Upper lobe of left lung (tissue), 6 donors: ENCODE data around the gene FAM227A. TPM values are rescaled to one million over a fixed set of nuclear protein-coding genes. Genes with fewer than 3 reads are reported as not detected.
A peak's percentile ranks its signal among the peaks of the same experiment; 100 is the strongest.

Experiments used
- ATAC-seq, 2 donors: fragments of 200-7000 bp; cut with Tn5 transposase; one replicate each; pipeline ENCODE4 v1.9.1; 2022; ENCODE audit warnings: mild to moderate bottlenecking in 2 of 2, moderate library complexity in 2 of 2; ENCODE audit not compliant: low FRiP score in 2 of 2
- DNase-seq, 2 donors: peaks; one replicate each; pipeline ENCODE4 v3.0.0-alpha.2; 2019 to 2020
- H3K27ac ChIP-seq, 4 donors: fragments of 200-600 bp; sonication (generic); one replicate each; pipeline ENCODE4 v1.5.1; 2016 to 2019
- H3K27me3 ChIP-seq, 4 donors: fragments of 200-600 bp; sonication (generic); one replicate each; pipeline ENCODE4 v1.5.1; 2017 to 2019
- H3K36me3 ChIP-seq, 4 donors: fragments of 200-600 bp; sonication (generic); one replicate each; pipeline ENCODE4 v1.5.1; 2016 to 2019
- H3K4me1 ChIP-seq, 4 donors: fragments of 200-600 bp; sonication (generic); one replicate each; pipeline ENCODE4 v1.5.1; 2018 to 2019
- H3K4me3 ChIP-seq, 4 donors: fragments of 200-600 bp; sonication (generic); one replicate each; pipeline ENCODE4 v1.5.1; 2017 to 2019; ENCODE audit warnings: mild to moderate bottlenecking in 2 of 4, moderate library complexity in 1 of 4
- H3K9me3 ChIP-seq, 4 donors: fragments of 200-600 bp; sonication (generic); one replicate each; pipeline ENCODE4 v1.5.1; 2018 to 2019
- EP300 ChIP-seq, 4 donors: sonication (generic); formaldehyde crosslinking; IDR thresholded peaks; one replicate each; pipeline ENCODE4 v1.5.1; 2017; ENCODE audit warnings: antibody characterized with exemption in 4 of 4, control low read depth in 2 of 4
- POLR2A ChIP-seq, 4 donors: fragments of 450-650 bp; IDR thresholded peaks; one replicate each; pipeline ENCODE4 v1.5.1; 2016 to 2017; ENCODE audit warnings: antibody characterized with exemption in 4 of 4, mild to moderate bottlenecking in 2 of 4
- POLR2AphosphoS5 ChIP-seq, 2 donors: sonication (generic); formaldehyde crosslinking; IDR thresholded peaks; one replicate each; pipeline ENCODE4 v1.5.1; 2017; ENCODE audit warnings: antibody characterized with exemption in 2 of 2
- WGBS, 2 donors: methylation state at CpG; one replicate each; pipeline ENCODE4 v1.1.5; 2017 to 2018; 5-methylcytosine and 5-hydroxymethylcytosine counted together
- total RNA-seq, 6 donors: library from RNA; depleted of rRNA in 4 of 6; stranded (reverse); fragments of >200 nt in 4 of 6; gene quantifications; one replicate each; pipeline versions ENCODE4 v1.1.0 to v1.2.1, GENCODE V29; 2016 to 2021
- TF ChIP-seq, protein P1 (sequence below), 6 experiments: fragments of 450-650 bp in 4 of 6; fragments of 200-600 bp in 2 of 6; sonication (generic) in 2 of 6; IDR thresholded peaks; one replicate each; pipeline ENCODE4 v1.5.1; 2016 to 2019; ENCODE audit warnings: antibody characterized with exemption in 6 of 6
- donor health status: DM: no; HTN: no; CAD: no; lungs with moderate emphysema.
- donor health status: DM: no; HTN: yes; CAD: no; lungs with severe emphysema.

The FAM227A gene
- total RNA-seq = 10 to 100 TPM in 3 of 6 donors, 1 to 10 TPM in 2, under 1 TPM in 1; 0.49 to 21.3 (median 8.3) TPM

- Histone ChIP-seq H3K9me3 (no peaks in the 10 kb centered on the region), H3K4me1 (peaks cover 7 to 27% (median 16%) of the 10 kb centered on the region in 4 donors), H3K36me3 (peaks cover 0 to 6% (median 0%) of the 10 kb centered on the region in 4 donors), H3K27ac (peak within 1 kb of the TSS; percentile 84 to 96 (median 88)), H3K27me3 (no peaks in the 10 kb centered on the region), H3K4me3 (peak within 1 kb of the TSS; percentile 70 to 92 (median 90))
- TF ChIP-seq POLR2AphosphoS5 (IDR thresholded peaks at IDR 0.05) = peak; percentile 18 to 77
- TF ChIP-seq, protein P1, sequence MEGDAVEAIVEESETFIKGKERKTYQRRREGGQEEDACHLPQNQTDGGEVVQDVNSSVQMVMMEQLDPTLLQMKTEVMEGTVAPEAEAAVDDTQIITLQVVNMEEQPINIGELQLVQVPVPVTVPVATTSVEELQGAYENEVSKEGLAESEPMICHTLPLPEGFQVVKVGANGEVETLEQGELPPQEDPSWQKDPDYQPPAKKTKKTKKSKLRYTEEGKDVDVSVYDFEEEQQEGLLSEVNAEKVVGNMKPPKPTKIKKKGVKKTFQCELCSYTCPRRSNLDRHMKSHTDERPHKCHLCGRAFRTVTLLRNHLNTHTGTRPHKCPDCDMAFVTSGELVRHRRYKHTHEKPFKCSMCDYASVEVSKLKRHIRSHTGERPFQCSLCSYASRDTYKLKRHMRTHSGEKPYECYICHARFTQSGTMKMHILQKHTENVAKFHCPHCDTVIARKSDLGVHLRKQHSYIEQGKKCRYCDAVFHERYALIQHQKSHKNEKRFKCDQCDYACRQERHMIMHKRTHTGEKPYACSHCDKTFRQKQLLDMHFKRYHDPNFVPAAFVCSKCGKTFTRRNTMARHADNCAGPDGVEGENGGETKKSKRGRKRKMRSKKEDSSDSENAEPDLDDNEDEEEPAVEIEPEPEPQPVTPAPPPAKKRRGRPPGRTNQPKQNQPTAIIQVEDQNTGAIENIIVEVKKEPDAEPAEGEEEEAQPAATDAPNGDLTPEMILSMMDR (IDR thresholded peaks at IDR 0.05) = peak in 1 of 6 experiments; percentile 24
- no peak for TF ChIP-seq EP300 (IDR thresholded peaks at IDR 0.05)
- peak in 3 of 4 donors; percentile 44 to 76 (median 65) for TF ChIP-seq POLR2A (IDR thresholded peaks at IDR 0.05)
- WGBS, 2 donors = 0 to 1% methylated on average over 26 to 46 of the region's 66 CpGs
- peak; percentile 95 to 98 for ATAC-seq
- peak; percentile 87 to 98 for DNase-seq
Measured at GRCh38 chr22:38656256-38657044, at the start of gene FAM227A, which contains the start of gene CBY1. Gene FAM227A (minus strand): TSS chr22:38656392. CDS start chr22:38650168, 6,224 bp downstream. Gene CBY1 (plus strand): TSS chr22:38656638. CDS start chr22:38668055, 11,417 bp downstream.

- ATAC-seq = peak; percentile 92 to 98
- WGBS, 2 donors = 0% methylated on average over 15 to 47 of the region's 55 CpGs
- H3K4me3 ChIP-seq = peak within 1 kb of the TSS; percentile 61 to 99 (median 74)
- peaks cover 32 to 41% (median 39%) of the 10 kb centered on the region in 4 donors for H3K4me1 ChIP-seq
- peak within 1 kb of the TSS; percentile 94 to 99 (median 98) for H3K27ac ChIP-seq
- peaks cover 0 to 11% (median 3%) of the 10 kb centered on the region in 4 donors for H3K36me3 ChIP-seq
- no peaks in the 10 kb centered on the region for H3K9me3 ChIP-seq
- TF ChIP-seq, protein P1 (IDR thresholded peaks at IDR 0.05) = peak in 4 of 6 experiments; percentile 24 to 41 (median 36)
- TF ChIP-seq POLR2AphosphoS5 (IDR thresholded peaks at IDR 0.05) (peak; percentile 59 to 93), POLR2A (IDR thresholded peaks at IDR 0.05) (peak in 3 of 4 donors; percentile 88 to 99 (median 92)), EP300 (IDR thresholded peaks at IDR 0.05) (peak in 1 of 4 donors; percentile 40)
- H3K27me3 ChIP-seq = no peaks in the 10 kb centered on the region
- peak; percentile 86 to 100 for DNase-seq
Measured at GRCh38 chr22:38705235-38706100, 49.3 kb upstream of the FAM227A start, which contains the start of gene GTPBP1. Gene GTPBP1 (plus strand): TSS chr22:38705944. CDS start chr22:38705956, 12 bp downstream.

DNA sequence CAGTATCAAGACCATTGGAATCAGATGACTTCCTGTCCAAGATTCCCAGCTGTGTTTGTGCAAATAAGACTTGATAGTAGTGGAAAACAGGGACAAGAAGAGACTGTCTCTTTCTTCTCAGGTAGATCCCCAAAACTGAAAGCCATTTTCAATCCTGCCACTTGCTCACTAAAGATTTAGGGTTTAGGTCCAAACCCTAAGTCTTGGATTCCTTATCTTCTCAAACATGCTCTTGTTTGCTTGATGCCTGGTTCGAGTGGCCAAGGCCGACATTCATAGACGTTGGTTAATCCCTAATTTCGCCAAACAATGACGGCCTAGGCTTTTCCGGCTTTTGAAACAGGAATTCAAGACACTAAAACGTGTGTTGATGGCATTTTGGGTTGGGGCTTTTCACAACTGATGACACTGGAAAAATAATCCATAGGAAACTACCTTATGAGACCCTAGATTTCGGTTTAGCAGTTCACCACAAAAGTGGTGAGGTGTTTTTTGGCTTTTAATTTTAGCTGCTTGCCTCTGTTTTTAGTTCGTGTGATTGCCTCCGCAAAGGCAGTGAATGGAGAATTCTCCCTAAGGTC lies 48.6 kb upstream of the FAM227A start:
- no peak for ATAC-seq
- no peaks in the 10 kb centered on the region for H3K9me3 ChIP-seq
- peak overlapping the region in 3 of 4 donors; percentile 17 to 43 (median 39) for H3K4me3 ChIP-seq
- peaks cover 0 to 5% (median 0%) of the 10 kb centered on the region in 4 donors for H3K36me3 ChIP-seq
- peaks cover 34 to 42% (median 39%) of the 10 kb centered on the region in 4 donors for H3K4me1 ChIP-seq
- peak overlapping the region; percentile 70 to 83 (median 80) for H3K27ac ChIP-seq
- H3K27me3 ChIP-seq = no peaks in the 10 kb centered on the region
- 14 to 18% methylated on average over 10 of the region's 10 CpGs for WGBS, 2 donors
- DNase-seq = no peak
- TF ChIP-seq POLR2AphosphoS5 (IDR thresholded peaks at IDR 0.05) (no peak), POLR2A (IDR thresholded peaks at IDR 0.05) (peak in 1 of 4 donors; percentile 28)
- TF ChIP-seq, protein P1 (IDR thresholded peaks at IDR 0.05) = no peak
